ENCODE data around the gene TMEM167A.

GRCh38 chr5:83092619-83093018 is 15.4 kb upstream of the TMEM167A start:
- no peak for TF ChIP-seq CTCF (IDR thresholded peaks at IDR 0.05)
- TF ChIP-seq EZH2 (IDR thresholded peaks at IDR 0.05; ENCODE audit: borderline replicate concordance, insufficient read depth, low read depth, low read length, poor library complexity, severe bottlenecking): no peak
